Ovary (tissue), 3 donors: ENCODE data around the gene KCNJ13.

Source experiments
- CTCF ChIP-seq, 3 donors: fragments of 450-650 bp in 2 of 3; fragments of 200-600 bp in 1 of 3; IDR thresholded peaks; one replicate each; pipeline versions ENCODE4 v1.5.1 to v1.8.0; 2016 to 2022; ENCODE audit warnings: antibody characterized with exemption in 3 of 3, mild to moderate bottlenecking in 1 of 3
- EP300 ChIP-seq: sonication (generic); formaldehyde crosslinking; IDR thresholded peaks from one replicate; pipeline ENCODE4 v1.6.1; 2017; ENCODE audit warnings: antibody characterized with exemption
- POLR2A ChIP-seq: fragments of 450-650 bp; IDR thresholded peaks from one replicate; pipeline ENCODE4 v1.6.1; 2017; ENCODE audit warnings: antibody characterized with exemption, mild to moderate bottlenecking, moderate library complexity
- donor health status: DM: no; HTN: no; CAD: no.

GRCh38 chr2:232767866-232768265 is 8.5 kb downstream of the KCNJ13 start:
- no peak for TF ChIP-seq POLR2A
- TF ChIP-seq CTCF (IDR thresholded peaks at IDR 0.05): no peak
- no peak for TF ChIP-seq EP300
